Stimulated activated CD8-positive, alpha-beta memory T cell treated with anti-CD3 and anti-CD28 coated beads, Interleukin-15, amount 100 ng/mL, for 4 hours (primary cell): ENCODE results near the gene ENO2.
"Not testable (repeated sequence)": the region's sequence is repeated elsewhere in the genome, so short reads cannot be mapped to it uniquely, and the experiment has no call there.

Experiments used
- DNase-seq, 2 donors: peaks; one replicate each; pipeline ENCODE4 v3.0.0-alpha.2; 2020; ENCODE audit warnings: low read depth in 2 of 2

Gene ENO2

DNA sequence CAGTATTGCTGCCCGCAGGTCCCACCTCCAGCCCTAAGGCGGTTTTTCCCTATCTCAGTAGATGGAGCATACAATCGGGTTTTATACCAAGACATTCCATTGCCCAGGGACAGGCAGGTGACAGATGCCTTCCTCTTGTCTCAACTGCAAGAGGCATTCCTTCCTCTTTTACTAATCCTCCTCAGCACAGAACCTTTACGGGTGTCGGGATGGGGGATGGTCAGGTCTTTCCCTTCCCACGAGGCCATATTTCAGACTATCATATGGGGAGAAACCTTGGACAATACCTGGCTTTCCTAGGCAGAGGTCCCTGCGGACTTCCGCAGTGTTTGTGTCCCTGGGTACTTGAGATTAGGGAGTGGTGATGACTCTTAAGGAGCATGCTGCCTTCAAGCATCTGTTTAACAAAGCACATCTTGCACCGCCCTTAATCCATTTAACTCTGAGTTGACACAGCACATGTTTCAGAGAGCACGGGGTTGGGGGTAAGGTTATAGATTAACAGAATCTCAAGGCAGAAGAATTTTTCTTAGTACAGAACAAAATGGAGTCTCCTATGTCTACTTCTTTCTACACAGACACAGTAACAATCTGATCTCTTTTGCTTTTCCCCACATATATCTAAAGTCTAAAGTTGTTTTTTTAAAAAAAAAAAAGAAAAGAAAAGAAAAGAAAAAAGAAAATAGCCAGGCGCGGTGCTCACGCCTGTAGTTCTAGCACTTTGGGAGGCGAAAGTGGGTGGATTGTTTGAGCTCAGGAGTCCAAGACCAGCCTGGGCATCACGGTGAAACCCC lies 28.0 kb upstream of the ENO2 start:
- not testable (repeated sequence) for DNase-seq

GRCh38 chr12:6887460-6887859 lies 26.9 kb upstream of the ENO2 start:
- no peak for DNase-seq

- no peak for DNase-seq
These were observed 26.0 kb upstream of the ENO2 start for GRCh38 chr12:6888360-6888759.

GRCh38 chr12:6888794-6889193 lies 25.6 kb upstream of the ENO2 start:
- DNase-seq, result not testable (repeated sequence)

DNA sequence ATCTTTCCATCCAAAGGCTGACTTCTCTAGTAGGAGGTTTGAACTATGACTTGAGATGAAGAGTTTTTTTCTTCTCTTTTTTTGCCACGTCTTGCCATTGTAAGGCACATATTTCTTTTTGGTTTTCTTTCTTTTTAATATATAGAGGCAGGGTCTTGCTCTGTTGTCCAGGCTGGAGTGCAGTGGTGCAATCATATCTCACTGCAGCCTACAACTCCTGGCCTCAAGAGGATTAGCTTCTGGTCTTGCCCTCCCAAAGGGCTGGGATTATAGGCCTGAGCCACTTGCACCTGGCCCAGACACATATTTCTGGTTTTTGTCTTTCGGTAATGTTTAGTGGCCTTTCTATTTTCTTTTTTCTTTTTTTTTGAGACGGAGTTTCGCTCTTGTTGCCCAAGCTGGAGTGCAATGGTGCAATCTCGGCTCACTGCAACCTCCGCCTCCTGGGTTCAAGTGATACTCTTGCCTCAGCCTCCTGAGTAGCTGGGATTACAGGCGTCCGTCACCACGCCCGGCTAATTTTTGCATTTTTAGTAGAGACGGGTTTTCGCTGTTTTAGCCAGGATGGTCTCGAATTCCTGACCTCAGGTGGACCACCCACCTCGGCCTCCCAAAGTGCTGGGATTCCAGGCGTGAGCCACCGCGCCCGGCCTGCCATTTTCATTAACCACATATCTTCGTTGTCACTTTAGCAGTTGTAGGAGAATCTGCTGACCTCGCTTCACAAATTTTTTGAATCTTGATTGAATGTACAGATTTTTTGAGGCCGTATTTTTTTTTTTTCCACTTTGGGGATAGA lies 24.4 kb upstream of the ENO2 start:
- not testable (repeated sequence) for DNase-seq

GRCh38 chr12:6890789-6891645 lies 23.4 kb upstream of the ENO2 start:
- peak; percentile 97 to 98 for DNase-seq

DNA sequence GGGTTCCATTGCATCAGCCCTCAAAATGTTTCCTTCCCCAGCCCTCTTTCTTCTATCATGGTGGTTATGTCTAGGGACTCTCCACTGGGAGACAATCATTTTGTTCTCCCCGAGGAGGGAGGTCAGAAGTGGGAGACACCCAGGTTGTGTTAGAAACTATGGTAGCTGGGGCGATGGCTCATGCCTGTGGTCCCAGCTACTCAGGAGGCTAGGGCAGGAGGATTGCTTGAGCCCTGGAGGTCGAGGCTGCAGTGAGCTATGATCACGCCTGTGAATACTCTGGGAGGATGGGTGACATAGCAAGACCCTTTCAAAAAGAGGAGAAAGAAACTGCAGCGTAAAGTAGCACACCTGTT lies 22.8 kb upstream of the ENO2 start:
- DNase-seq, result no peak

GRCh38 chr12:6892683-6893082 lies 21.7 kb upstream of the ENO2 start:
- DNase-seq, result not testable (repeated sequence)

- DNase-seq, result no peak
These were observed 20.1 kb upstream of the ENO2 start for GRCh38 chr12:6894321-6894720.

DNA sequence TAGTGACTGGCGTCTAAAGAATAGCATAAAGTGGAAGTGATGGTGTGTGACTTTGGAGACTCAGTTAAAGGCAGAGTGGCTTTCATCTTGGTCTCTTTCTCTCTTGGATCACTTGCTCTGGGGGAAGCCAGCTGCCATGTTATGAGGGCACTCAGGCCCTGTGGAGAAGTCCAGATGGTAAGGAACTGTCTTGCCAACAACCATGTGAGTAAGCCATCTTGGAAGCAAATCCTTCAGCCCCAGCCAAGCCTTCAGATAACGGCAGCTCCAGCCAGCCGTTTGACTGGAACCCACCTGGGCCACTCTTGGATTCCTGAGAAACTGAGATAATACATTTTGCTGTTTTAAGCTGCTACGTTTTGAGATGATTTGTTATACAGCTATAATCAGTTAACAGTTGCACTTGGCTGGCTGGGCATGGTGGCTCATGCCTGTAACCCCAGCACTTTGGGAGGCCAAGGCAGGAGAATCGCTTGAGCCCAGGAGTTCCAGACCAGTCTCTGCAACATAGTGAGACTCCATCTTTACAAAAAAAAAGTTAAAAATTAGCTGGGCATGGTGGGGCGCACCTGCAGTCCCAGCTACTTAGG lies 17.4 kb upstream of the ENO2 start:
- no peak for DNase-seq

GRCh38 chr12:6899427-6899826 lies 15.0 kb upstream of the ENO2 start:
- DNase-seq, result no peak

DNA sequence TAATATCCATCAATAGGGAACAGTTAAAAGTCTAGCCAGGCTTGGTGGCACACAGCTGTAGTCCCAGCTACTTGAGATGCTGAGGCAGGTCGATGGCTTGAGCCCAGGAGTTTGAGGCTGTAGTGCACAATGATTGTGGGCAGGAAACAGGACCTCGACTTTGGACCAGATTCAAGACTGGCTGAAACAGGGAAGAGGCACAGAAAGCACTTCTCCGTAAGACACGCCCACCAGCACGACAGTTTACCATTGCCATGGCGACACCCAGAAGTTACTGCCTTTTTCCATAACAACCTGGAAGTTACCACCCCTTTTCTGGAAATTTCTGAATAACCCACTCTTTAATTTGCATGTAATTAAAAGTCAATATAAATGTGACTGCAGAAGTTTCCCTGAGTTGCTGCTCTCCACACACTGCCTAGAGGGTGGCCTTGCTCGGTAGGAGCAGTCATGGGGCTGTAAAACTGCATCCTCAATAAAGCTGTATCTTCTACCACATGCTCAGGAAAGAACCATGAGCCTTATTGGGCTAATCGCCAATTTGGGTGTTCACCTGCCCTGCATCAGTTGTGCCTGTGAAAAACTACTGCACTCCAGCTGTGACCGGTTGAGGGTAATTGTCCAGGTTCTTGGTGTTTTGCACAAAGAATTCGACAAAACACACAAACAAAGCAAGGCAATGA lies 14.4 kb upstream of the ENO2 start:
- DNase-seq, result no peak

DNA sequence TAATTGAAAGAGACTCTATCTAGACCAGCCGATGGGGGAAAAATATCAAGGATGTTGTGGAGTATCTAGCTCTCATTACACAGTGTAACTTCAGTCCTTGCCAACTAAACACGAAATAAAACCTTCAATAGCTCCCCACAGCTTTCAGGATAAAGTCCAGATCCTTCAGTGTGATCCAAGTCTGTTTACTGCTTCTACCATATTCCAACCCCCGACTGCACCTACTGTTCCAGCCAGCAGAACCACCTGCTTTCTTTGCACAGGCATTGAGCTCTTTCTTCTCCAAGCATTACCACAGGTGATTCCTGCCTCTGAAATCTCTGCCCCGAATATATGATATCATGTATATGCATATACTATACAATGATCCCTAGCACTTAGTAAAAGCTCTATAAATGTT lies 11.9 kb upstream of the ENO2 start:
- no peak for DNase-seq

GRCh38 chr12:6903722-6904121 lies 10.7 kb upstream of the ENO2 start:
- no peak for DNase-seq

DNA sequence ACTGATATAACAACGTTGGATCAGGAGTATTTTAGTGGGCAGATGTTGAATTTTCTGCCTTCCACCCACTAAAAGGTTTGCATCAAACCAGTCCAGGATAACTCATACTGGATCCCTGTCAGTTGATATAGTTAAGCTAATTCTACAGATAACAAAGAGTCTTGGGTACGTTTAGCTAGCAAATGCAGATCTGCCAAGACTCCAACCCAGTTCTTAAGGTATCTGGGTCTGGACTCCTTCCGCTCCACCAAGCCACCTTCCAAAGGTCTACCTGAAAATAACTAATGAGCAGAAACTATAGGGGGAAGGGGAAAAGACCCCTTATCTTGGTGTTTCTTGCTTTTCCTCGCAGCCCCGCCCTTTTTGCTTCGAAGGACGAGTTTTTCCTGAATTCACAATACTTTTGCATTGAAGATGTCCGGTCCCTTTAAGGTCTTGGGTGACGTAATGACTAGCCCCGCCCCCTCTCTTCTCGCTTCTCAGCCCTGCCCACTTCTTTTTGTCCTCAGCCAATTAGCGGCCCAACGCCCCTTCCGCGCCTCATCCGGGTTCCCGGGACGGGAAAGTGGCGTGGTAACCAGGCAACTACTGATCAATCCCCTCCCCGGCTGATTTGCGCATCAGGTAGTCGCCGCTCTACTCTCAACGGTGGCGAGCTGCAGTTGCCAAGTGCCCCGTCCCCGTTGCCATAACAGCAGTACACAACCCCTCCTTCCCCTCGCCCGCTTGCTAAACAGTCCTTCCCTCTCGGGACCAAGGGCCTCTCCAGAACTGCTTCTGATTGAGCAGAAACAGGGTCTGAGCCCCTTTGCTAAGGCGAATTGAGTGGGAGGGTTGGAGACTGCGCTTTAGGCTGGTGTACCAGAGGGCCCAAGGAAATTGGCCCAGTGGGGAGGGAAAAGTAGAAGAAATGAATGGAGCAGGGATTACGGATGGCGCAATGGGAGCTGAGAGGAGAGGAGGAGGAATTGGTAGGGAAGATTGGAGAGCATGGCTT lies 9.8 kb upstream of the ENO2 start, which contains the start of gene LRRC23:
Gene LRRC23, plus strand, starts transcription at position 543 of the 997 bp plus-strand sequence. CDS start 812 bp downstream, outside the sequence.
- DNase-seq, result peak; percentile 89 to 94

GRCh38 chr12:6905414-6906040 lies 8.9 kb upstream of the ENO2 start:
- no peak for DNase-seq

GRCh38 chr12:6908141-6908540 lies 6.2 kb upstream of the ENO2 start:
- DNase-seq, result not testable (repeated sequence)

- DNase-seq, result no peak
These were observed 4.8 kb upstream of the ENO2 start for GRCh38 chr12:6909421-6910145.
